HG02973 (cell line): ENCODE data around the gene TPSAB1.

Source experiments
- ATAC-seq: cut with Tn5 transposase; IDR thresholded peaks from one replicate; pipeline ENCODE4 v1.9.1; 2021; ENCODE audit warnings: moderate library complexity; ENCODE audit not compliant: unreplicated experiment

TPSAB1 gene

DNA sequence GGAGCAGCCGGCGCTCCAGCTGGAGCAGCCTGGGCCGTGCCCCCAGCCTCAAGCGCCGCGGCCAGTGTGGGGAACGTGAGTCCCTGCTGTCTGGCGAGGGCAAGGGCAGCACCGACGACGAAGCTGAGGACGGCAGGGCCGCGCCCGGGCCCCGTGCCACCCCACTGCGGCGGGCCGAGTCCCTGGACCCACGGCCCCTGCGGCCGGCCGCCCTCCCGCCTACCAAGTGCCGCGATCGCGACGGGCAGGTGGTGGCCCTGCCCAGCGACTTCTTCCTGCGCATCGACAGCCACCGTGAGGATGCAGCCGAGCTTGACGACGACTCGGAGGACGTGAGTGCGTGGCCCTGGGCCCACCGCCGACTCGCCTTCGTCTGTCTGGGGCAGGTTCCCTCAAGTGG lies 31.4 kb upstream of the TPSAB1 start:
- ATAC-seq = no peak

DNA sequence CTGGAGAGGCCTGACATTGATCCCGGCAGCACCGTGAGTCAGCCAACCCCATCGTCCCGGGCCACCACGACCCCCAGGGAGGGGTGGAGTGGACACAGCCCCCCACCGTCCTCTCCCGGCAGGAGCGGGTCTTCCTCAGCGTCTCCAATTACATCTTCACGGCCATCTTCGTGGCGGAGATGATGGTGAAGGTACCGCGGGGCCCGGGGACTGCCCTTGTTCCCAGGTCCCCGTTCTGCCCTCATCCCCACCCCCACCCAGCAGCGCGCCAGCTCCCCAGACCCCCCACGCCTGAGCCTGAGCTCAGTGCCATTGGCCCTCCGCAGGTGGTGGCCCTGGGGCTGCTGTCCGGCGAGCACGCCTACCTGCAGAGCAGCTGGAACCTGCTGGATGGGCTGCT lies 30.0 kb upstream of the TPSAB1 start:
- no peak for ATAC-seq

DNA sequence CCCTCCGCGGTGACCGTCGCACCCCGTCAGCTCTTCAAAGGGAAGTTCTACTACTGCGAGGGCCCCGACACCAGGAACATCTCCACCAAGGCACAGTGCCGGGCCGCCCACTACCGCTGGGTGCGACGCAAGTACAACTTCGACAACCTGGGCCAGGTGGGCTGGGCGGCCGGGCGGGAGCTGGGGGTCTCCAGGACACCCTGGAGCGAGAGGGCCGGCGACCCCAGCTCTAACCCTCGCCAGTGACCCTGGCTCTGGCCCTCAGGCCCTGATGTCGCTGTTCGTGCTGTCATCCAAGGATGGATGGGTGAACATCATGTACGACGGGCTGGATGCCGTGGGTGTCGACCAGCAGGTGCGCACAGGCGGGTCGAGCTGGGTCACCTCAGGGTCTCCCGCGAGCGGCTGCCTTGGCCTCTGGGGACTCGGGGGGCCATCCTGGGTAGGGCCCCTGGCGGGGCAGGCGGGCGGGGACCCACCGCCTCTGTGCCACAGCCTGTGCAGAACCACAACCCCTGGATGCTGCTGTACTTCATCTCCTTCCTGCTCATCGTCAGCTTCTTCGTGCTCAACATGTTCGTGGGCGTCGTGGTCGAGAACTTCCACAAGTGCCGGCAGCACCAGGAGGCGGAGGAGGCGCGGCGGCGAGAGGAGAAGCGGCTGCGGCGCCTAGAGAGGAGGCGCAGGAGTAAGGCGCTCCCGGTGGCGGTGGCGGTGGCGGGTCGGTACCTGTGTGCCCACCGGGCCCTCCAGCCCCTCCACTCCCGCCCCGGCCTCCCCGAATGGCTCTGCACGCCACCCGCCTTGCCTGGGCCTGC lies 28.8 kb upstream of the TPSAB1 start:
- no peak for ATAC-seq

DNA sequence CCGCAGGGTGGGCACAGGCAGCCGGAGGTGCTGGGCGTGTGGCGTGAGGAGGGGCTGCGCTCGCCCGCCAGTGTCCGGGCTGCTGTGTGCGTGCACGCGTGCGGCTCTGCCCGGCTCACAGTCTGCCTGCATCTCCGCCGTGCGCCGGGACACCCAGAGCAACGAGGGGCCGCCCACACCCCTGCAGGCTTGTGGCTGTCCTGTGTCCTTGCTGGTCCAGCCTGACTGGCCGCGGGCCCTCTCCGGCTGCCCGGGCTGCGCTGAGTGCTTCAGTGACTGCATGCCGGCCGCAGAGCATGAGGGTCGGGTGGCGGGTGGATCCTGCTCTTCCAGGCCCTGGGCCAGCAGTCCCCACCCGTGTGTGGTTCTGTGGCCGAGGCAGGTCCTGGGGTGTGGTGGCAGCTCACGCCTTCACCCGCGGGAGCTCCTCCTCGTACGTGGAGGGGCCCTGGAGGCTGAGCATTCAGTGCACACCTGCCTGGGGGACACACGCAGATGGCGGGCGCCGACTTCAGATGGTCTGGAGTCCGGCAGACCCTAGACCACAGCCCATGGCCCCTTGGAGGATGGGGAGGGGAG lies 27.8 kb upstream of the TPSAB1 start:
- no peak for ATAC-seq

DNA sequence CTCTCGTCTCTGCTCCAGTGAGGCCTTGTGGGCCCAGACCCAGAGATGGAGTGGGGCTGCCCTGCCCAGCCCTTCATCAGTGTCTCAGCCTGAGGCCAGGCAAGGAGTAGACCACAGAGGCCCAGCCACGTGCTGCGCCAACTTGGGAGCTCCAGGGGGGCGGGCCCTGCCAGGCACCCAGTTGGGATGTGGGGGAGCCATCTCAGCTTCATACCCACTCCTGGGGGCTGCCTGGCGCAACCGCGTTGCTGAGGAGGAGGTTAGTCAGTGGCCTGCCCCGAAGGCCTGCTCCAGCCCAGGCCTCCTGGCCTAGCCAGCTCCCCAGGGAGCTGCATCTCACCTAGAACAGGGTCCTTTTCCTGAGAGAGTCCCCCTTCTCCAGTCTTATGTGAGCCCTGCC lies 27.3 kb upstream of the TPSAB1 start:
- no peak for ATAC-seq

DNA sequence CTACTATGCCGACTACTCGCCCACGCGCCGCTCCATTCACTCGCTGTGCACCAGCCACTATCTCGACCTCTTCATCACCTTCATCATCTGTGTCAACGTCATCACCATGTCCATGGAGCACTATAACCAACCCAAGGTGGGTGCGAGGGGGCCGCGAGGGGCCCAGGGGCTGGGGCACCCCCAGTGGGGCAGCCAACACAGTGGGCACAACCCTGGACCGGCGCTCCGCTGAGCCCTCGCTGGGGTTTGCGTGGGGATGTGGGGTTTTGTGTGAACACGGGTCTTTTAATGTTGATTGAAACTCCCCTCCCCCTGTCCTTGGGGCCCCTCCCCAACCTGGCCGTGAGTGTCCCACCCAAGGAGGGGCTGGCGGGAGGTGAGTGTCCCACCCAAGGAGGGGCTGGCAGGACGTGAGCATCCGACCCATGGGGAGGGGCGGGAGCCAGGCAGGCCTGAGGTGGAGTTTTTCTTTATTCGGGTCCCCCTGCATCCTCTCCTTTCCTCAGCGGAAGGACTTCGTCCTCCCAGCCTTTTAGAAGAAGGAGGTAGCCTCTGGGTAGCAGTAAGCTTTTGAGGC lies 26.6 kb upstream of the TPSAB1 start:
- ATAC-seq = no peak

DNA sequence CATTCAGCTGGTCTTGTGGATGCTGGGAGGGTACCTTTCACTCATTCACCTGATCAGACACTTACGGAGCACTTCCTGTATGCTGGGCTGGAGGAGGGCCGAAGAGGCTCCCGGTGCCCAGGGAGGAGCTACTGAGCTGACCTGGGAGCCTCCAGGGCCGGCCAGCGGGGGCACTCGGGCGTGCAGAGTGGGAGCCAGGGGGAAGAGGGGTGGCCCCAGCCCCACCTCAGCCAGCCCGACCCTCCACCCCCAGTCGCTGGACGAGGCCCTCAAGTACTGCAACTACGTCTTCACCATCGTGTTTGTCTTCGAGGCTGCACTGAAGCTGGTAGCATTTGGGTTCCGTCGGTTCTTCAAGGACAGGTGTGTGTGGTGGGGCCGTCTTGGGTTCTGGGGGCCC lies 25.8 kb upstream of the TPSAB1 start:
- no peak for ATAC-seq

DNA sequence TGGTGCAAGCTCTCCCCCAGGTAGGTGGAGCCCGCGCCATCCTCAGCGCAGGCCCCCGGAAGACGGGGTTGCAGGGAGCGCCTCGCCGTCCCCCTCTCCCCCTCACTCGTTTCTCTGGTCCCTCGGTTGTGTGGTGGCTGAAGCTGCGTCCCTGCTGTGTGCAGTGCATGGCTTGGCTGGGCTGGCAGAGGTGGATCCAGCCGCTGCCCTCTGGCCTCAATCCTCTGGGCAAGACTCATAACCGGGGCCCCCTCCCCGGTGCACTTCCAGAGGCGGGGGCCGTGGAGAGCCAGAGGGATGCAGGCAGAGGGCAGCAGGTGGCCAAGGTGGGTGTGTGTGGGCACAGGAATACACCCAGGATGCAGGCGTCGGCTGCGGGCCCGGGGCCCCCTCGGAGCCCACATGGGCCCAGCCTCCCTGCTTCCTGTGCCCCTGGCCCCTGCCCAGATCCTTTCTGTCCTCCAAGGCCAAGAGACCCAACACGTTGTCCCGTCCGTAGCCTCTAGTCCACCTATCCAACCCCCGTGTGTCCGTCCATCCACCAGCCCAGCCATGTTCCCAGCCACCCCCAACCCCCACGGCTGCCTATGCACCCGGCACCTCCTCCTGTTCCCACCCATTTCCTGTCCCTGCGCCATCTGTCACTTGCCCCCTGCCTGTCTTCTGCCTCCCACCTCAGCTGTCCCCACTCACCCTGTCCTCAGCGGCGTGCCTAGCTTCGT lies 24.8 kb upstream of the TPSAB1 start:
- ATAC-seq = no peak

DNA sequence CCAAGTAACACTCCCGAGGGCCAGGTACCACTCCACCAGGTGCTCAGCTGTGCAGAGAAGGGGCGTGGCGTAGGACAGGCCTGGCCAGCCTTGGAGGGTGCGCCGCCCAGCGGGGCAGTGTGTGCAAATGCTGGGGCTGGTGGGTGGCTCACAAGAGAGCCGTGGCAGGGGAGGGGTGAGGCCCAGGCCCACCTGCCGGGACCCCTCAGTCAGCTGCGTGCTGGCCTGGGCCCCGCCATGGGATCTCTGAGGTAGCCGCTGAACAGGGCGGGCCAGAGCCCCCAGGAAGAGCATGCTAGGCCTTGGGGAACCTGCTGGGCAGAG lies 24.2 kb upstream of the TPSAB1 start:
- ATAC-seq = no peak

DNA sequence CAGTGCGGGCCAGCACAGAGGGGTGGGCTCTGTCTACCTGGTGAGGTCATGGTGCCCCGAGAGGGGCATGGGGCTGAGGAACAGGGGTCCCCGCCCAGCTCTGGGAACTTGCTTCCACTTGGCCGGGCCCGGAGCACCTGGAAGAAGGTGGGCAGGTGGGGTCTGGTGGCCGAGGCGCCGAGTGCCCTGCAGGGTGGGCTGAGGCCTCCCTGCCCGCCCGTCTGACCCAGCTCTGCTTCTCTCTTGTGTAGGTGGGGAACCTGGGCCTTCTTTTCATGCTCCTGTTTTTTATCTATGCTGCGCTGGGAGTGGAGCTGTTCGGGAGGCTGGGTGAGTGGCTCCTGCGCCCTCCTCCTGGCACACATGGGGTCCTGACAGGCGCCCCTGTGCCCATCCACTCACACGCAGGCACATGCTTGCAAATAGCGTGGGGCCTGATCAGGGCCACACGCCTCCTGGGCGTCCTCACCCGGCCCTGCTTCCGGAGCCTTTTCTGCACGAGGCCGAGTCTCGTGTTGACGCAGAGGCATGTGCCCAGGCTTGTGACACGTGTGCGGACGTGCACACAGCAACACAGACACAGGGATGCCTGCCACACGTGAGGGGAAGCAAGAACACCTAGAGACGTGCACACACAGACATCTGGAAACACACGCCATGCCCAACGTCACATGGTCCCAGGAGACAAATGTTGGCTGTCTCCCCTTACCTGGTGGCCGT lies 23.7 kb upstream of the TPSAB1 start:
- ATAC-seq = no peak

DNA sequence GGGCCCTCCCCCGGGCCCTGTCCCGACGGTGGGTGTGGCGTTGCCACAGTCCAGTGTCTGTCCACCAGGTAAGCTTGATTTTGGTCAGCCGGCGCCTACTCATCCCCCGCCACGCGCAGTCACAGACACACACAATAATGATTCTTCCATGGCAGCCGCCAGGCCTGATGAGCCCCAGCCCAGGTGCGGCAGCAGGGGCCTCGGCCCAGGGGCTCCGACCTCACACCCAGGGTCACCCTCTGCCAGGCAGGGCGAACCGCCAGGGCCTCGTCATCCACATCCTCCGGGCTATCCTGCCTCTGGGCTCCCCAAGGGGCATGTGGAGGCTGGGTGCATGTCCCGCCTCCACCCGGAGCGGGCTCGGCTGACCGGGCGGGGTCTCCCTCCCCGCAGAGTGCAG lies 23.0 kb upstream of the TPSAB1 start:
- ATAC-seq = no peak

DNA sequence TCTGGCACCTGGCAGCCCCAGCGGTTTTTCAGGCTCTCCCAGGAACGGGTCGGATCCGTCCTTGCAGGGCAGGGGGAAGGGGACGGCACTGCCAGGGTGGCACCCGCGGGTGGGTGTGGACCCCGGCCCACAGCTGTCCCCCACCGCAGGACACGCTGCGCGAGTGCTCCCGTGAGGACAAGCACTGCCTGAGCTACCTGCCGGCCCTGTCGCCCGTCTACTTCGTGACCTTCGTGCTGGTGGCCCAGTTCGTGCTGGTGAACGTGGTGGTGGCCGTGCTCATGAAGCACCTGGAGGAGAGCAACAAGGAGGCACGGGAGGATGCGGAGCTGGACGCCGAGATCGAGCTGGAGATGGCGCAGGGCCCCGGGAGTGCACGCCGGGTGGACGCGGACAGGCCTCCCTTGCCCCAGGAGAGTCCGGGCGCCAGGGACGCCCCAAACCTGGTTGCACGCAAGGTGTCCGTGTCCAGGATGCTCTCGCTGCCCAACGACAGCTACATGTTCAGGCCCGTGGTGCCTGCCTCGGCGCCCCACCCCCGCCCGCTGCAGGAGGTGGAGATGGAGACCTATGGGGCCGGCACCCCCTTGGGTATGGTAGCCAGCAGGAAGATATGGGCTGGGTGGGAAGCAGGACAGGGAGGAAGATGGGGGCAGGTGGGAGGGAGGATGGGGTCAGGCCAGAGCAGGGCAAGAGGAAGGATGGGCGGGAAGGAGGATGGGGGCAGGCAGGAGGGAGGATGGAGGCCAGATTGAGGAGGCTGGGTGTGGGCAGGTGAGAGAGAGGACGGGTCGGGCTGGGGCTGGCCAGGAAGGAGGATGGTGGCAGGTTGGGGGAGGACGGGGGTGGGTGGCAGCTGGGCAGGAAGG lies 22.2 kb upstream of the TPSAB1 start:
- ATAC-seq = no peak

DNA sequence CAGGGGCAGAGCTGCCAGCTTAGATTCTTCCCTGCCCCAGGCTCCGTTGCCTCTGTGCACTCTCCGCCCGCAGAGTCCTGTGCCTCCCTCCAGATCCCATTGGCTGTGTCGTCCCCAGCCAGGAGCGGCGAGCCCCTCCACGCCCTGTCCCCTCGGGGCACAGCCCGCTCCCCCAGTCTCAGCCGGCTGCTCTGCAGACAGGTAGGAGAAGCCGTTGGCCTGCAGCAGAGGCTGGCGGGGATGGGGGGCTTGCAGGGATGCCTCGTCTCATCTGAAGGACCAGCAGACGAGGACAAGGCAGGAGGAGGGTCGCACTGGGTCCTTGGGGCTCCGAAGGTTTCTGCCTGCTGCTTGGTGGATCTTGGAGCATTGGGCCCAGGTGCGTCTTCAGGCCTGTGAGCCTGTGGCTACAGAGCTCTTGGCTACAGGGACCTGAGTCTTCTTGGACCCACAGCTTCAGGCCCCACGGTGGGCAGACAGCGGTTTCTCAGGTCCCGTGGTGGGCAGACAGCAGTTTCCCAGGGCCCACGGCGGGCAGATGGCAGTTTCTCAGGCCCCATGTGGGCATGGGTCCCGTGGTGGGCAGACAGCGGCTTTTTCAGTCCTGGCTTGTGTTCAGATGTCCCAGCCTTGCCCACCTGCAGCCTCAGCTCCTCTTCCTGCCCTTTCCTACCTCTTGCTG lies 21.4 kb upstream of the TPSAB1 start:
- ATAC-seq = no peak

DNA sequence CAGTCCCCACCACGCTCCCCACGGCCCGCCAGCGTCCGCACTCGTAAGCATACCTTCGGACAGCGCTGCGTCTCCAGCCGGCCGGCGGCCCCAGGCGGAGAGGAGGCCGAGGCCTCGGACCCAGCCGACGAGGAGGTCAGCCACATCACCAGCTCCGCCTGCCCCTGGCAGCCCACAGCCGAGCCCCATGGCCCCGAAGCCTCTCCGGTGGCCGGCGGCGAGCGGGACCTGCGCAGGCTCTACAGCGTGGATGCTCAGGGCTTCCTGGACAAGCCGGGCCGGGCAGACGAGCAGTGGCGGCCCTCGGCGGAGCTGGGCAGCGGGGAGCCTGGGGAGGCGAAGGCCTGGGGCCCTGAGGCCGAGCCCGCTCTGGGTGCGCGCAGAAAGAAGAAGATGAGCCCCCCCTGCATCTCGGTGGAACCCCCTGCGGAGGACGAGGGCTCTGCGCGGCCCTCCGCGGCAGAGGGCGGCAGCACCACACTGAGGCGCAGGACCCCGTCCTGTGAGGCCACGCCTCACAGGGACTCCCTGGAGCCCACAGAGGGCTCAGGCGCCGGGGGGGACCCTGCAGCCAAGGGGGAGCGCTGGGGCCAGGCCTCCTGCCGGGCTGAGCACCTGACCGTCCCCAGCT lies 20.3 kb upstream of the TPSAB1 start:
- ATAC-seq = no peak

DNA sequence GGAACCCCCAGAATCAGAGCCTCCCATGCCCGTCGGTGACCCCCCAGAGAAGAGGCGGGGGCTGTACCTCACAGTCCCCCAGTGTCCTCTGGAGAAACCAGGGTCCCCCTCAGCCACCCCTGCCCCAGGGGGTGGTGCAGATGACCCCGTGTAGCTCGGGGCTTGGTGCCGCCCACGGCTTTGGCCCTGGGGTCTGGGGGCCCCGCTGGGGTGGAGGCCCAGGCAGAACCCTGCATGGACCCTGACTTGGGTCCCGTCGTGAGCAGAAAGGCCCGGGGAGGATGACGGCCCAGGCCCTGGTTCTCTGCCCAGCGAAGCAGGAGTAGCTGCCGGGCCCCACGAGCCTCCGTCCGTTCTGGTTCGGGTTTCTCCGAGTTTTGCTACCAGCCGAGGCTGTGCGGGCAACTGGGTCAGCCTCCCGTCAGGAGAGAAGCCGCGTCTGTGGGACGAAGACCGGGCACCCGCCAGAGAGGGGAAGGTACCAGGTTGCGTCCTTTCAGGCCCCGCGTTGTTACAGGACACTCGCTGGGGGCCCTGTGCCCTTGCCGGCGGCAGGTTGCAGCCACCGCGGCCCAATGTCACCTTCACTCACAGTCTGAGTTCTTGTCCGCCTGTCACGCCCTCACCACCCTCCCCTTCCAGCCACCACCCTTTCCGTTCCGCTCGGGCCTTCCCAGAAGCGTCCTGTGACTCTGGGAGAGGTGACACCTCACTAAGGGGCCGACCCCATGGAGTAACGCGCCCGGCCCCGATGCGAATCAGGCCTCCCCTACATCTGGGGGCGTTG lies 19.5 kb upstream of the TPSAB1 start:
- ATAC-seq = no peak

DNA sequence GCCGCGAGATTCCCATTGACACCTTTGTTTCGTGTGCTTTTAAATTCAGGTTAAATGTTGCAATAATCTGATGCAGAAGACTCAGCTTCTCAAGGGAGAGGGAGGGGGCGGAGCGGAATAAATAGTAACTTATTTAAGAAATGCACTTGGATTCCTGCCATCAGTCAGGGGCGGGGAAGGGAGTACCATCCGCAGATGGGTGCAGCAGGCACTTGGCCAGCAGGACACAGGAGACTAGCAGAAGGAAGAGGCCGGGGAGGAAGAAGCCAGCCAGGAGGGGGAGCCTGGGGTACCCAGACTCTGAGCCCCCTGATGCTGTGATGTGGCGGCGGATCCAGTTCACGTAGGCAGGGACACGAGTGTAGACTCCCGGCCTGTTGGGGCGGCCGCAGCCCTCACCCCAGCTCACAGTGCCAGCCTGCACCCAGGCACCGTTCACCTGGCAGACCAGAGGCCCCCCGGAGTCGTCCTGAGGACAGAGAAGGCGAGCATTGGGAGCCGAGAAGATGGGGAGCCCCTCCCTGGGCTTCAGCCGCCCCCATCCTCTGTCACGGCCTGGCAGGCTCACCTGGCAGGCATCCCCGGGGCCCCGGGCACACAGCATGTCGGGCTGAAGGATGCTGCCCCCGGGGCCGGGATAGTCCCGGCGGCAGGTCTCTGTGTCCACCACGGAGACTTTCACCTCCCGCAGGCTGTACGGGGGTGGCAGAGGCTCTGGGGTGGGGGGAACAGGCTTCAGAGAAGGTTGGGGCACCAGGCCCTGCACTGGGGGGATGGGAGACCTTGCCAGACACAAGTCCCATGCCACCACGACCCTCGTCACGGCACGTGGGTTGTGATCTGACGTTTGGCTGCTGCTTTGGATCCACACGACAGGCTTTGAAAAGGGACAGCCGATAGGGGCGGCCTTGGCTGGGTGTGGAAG lies 18.6 kb upstream of the TPSAB1 start:
- no peak for ATAC-seq

DNA sequence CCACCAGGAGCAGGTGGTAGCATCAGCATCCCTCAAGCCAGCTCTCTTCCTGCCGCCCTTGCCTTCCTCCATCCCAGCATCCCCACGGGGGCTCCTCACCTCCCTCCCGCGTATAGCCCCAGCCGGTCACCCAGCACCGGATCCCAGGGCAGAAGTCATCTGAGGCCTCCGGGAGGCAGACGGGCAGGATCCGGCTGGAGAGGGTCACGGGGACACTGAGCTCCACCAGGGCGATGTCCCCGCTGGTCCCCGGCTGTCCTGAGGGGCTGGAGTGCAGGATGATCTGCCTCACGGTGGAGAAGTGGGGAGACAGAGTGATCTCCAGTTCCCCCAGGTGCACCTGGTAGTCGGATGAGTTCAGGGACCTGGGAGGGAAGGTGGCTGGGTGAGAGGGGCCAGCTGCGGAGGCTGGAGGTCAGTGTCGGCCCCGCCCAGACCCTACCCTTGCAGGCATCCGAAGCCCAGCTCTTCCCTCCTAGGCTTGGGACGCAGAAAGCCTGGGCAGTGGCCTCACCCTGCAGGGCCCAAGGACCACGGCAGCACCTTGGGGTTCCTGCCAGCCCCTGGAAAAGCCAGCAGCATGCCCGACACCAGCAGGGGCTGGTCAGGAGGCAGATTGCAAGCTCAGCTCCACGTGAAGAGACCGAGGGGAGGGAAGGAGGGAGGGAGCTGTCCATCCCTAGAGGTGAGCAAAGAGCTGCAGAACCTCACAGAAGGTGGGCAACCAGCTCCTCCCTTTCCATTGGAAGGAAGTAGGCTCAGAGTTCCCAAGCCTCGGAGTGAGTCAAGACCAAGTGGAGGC lies 17.8 kb upstream of the TPSAB1 start:
- ATAC-seq = no peak
